Muscle layer of duodenum (tissue), 2 donors: ENCODE measurements around the gene CCDC186.
A peak's percentile ranks its signal among the peaks of the same experiment; 100 is the strongest.

ENCODE experiments used
- H3K27ac ChIP-seq: one replicate; pipeline ENCODE4 v1.7.0; 2013; ENCODE audit warnings: mild to moderate bottlenecking, low read length
- H3K27me3 ChIP-seq: one replicate; pipeline ENCODE4 v1.7.0; 2013; ENCODE audit warnings: low read depth, mild to moderate bottlenecking, control low read depth, low read length
- H3K36me3 ChIP-seq, 2 donors: one replicate each; pipeline ENCODE4 v1.7.0; 2013; ENCODE audit warnings: low read length in 2 of 2, control low read depth in 1 of 2, mild to moderate bottlenecking in 1 of 2; ENCODE audit not compliant: insufficient read depth in 2 of 2, control insufficient read depth in 1 of 2
- H3K4me1 ChIP-seq, 2 donors: one replicate each; pipeline ENCODE4 v1.7.0; 2013; ENCODE audit warnings: low read length in 2 of 2, mild to moderate bottlenecking in 2 of 2, control low read depth in 1 of 2, moderate library complexity in 1 of 2; ENCODE audit not compliant: insufficient read depth in 2 of 2, control insufficient read depth in 1 of 2
- H3K4me3 ChIP-seq, 2 donors: one replicate each; pipeline ENCODE4 v1.7.0; 2013; ENCODE audit warnings: low read length in 2 of 2, low read depth in 1 of 2, mild to moderate bottlenecking in 1 of 2
- H3K9me3 ChIP-seq, 2 donors: one replicate each; pipeline ENCODE4 v1.7.0; 2013; ENCODE audit warnings: low read length in 2 of 2, control low read depth in 1 of 2, mild to moderate bottlenecking in 1 of 2; ENCODE audit not compliant: control insufficient read depth in 1 of 2
- donor health status: healthy.

CCDC186 gene

GRCh38 chr10:114173921-114174694 is at the start of gene CCDC186:
CCDC186 (minus strand) TSS chr10:114174203; CDS start chr10:114163268, 10,935 bp downstream.
- H3K36me3 ChIP-seq, result no peaks in the 10 kb centered on the region

DNA sequence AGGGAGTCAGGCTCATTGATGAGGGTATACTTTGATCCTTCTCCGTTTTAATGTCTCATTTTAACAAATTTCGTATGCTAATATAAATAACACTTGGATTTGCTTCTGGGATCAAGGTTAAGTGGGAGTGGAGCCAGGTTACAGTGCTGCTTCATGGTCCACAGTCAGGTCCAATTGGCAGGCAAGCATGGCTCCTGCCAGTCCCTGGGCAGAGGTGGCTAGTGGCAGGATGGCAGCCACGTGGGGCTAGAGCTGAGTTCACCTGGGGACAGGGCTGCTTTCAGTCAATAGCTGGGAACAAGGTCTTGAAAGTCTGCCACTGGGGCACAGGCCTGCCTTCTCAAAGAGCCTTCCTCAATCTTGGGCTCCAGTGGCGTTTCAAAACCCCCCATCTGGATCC is 49.1 kb upstream of the CCDC186 start:
- no peaks in the 10 kb centered on the region for H3K4me1 ChIP-seq
- no peak overlapping the region for H3K4me3 ChIP-seq
- no peaks in the 10 kb centered on the region for H3K36me3 ChIP-seq
- no peak overlapping the region for H3K27ac ChIP-seq
- H3K9me3 ChIP-seq, result no peaks in the 10 kb centered on the region
- H3K27me3 ChIP-seq, result no peaks in the 10 kb centered on the region

More at GRCh38 chr10:114173921-114174694, at the start of gene CCDC186:
- peaks cover 0 to 7% of the 10 kb centered on the region in 2 donors for H3K4me1 ChIP-seq
- peak within 1 kb of the TSS; percentile 88 for H3K27ac ChIP-seq
- no peaks in the 10 kb centered on the region for H3K9me3 ChIP-seq
- peak within 1 kb of the TSS; percentile 74 to 79 for H3K4me3 ChIP-seq
- no peaks in the 10 kb centered on the region for H3K27me3 ChIP-seq

- H3K27me3 ChIP-seq, result no peaks in the 10 kb centered on the region
- no peaks in the 10 kb centered on the region for H3K4me1 ChIP-seq
- no peaks in the 10 kb centered on the region for H3K9me3 ChIP-seq
- no peaks in the 10 kb centered on the region for H3K36me3 ChIP-seq
- H3K4me3 ChIP-seq, result no peak overlapping the region
- H3K27ac ChIP-seq, result no peak overlapping the region
Observed at GRCh38 chr10:114221235-114221634, 47.2 kb upstream of the CCDC186 start.

GRCh38 chr10:114220281-114220680 is 46.3 kb upstream of the CCDC186 start:
- Histone ChIP-seq H3K36me3 (no peaks in the 10 kb centered on the region), H3K27me3 (no peaks in the 10 kb centered on the region), H3K27ac (no peak overlapping the region), H3K4me1 (no peaks in the 10 kb centered on the region), H3K9me3 (no peaks in the 10 kb centered on the region), H3K4me3 (no peak overlapping the region)

DNA sequence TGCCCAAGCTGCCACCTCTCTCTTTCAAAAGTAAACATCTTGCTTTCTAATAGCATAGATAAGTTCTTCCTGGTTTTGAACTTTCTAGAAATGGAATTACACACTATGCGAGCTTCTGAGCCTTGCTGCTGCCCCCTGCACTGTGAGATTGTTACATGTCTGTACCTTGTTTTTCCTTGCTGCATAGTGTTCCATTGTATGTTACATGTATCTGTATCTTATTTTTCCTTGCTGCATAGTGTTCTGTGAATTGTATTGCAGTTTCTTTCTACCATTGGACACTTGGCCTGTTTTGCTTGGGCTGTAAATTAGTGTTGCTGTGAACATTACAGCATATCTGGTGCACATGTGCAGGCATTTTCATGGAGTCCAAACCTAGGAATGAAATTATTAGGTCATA is 41.0 kb upstream of the CCDC186 start:
- Histone ChIP-seq H3K4me1 (no peaks in the 10 kb centered on the region), H3K27ac (no peak overlapping the region), H3K36me3 (no peaks in the 10 kb centered on the region), H3K27me3 (no peaks in the 10 kb centered on the region), H3K4me3 (no peak overlapping the region), H3K9me3 (no peaks in the 10 kb centered on the region)

DNA sequence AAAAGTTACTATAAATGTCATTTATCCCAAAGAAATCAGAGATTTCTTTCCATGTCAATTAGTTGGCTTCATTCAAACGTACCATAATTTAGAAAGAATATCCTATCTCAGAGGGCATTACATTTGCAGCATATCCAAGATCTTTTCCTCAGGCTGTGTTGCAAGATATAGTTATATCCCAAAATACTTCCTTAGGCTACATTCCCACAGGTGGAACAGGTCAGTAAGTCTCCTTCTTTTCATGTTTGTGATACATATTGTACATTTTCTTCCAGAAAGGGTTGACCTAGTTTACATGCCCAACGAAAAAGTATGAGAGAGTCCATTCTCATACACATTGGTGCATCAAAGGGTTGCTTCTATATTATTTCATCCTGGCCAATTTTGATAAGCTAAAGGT is 38.1 kb upstream of the CCDC186 start:
- Histone ChIP-seq H3K36me3 (no peaks in the 10 kb centered on the region), H3K27ac (no peak overlapping the region), H3K4me1 (no peaks in the 10 kb centered on the region), H3K4me3 (no peak overlapping the region), H3K27me3 (no peaks in the 10 kb centered on the region), H3K9me3 (no peaks in the 10 kb centered on the region)

DNA sequence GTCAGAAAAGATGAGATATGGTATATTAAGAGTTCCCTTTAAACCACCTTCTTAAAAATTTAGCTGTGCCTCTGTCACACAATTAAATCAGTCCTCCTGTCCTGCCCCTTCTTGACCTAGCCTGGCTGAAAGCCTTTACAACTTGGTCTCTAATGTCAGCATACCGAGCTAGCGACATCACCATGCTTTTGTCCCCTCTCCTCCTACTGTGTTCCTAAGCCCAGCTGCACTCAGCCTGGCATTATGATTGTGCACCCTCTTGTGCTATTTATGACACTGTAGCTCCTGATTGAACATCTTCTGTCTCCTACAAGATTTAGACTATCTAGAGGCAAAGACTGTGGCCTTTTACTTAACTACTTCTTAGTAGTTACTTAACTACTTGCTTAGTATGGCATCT is 34.3 kb upstream of the CCDC186 start:
- no peaks in the 10 kb centered on the region for H3K9me3 ChIP-seq
- no peaks in the 10 kb centered on the region for H3K27me3 ChIP-seq
- H3K4me1 ChIP-seq, result no peaks in the 10 kb centered on the region
- H3K36me3 ChIP-seq, result no peaks in the 10 kb centered on the region
- H3K27ac ChIP-seq, result no peak overlapping the region
- no peak overlapping the region for H3K4me3 ChIP-seq

- H3K36me3 ChIP-seq, result no peaks in the 10 kb centered on the region
- H3K27ac ChIP-seq, result no peak overlapping the region
- no peaks in the 10 kb centered on the region for H3K9me3 ChIP-seq
- H3K4me1 ChIP-seq, result no peaks in the 10 kb centered on the region
- no peaks in the 10 kb centered on the region for H3K27me3 ChIP-seq
- H3K4me3 ChIP-seq, result no peak overlapping the region
Observed at GRCh38 chr10:114207349-114207748, 33.3 kb upstream of the CCDC186 start.

GRCh38 chr10:114206902-114207301 is 32.9 kb upstream of the CCDC186 start:
- Histone ChIP-seq H3K9me3 (no peaks in the 10 kb centered on the region), H3K4me3 (no peak overlapping the region), H3K36me3 (no peaks in the 10 kb centered on the region), H3K4me1 (no peaks in the 10 kb centered on the region), H3K27me3 (no peaks in the 10 kb centered on the region), H3K27ac (no peak overlapping the region)

GRCh38 chr10:114202812-114203211 is 28.8 kb upstream of the CCDC186 start:
- Histone ChIP-seq H3K9me3 (no peaks in the 10 kb centered on the region), H3K27ac (no peak overlapping the region), H3K4me1 (no peaks in the 10 kb centered on the region)

GRCh38 chr10:114199239-114199638 is 25.2 kb upstream of the CCDC186 start:
- no peaks in the 10 kb centered on the region for H3K27me3 ChIP-seq
- no peaks in the 10 kb centered on the region for H3K36me3 ChIP-seq
- no peaks in the 10 kb centered on the region for H3K4me1 ChIP-seq
- H3K9me3 ChIP-seq, result no peaks in the 10 kb centered on the region
- no peak overlapping the region for H3K27ac ChIP-seq
- no peak overlapping the region for H3K4me3 ChIP-seq

More at GRCh38 chr10:114202812-114203211, 28.8 kb upstream of the CCDC186 start:
- no peaks in the 10 kb centered on the region for H3K27me3 ChIP-seq
- H3K36me3 ChIP-seq, result no peaks in the 10 kb centered on the region
- H3K4me3 ChIP-seq, result no peak overlapping the region

GRCh38 chr10:114195079-114195478 is 21.1 kb upstream of the CCDC186 start:
- no peaks in the 10 kb centered on the region for H3K36me3 ChIP-seq
- H3K27ac ChIP-seq, result no peak overlapping the region
- H3K4me3 ChIP-seq, result no peak overlapping the region
- no peaks in the 10 kb centered on the region for H3K4me1 ChIP-seq
- no peaks in the 10 kb centered on the region for H3K27me3 ChIP-seq
- no peaks in the 10 kb centered on the region for H3K9me3 ChIP-seq
